ENCODE measurements around the gene LRPAP1.
"Not testable (repeated sequence)": the region's sequence is repeated elsewhere in the genome, so short reads cannot be mapped to it uniquely, and the experiment has no call there.

The LRPAP1 gene

GRCh38 chr4:3455596-3455995 lies 76.6 kb downstream of the LRPAP1 start:
- DNase-seq: not testable (repeated sequence)
